Measurements from ENCODE around the gene MDM4.
"Not testable (repeated sequence)": the region's sequence is repeated elsewhere in the genome, so short reads cannot be mapped to it uniquely, and the experiment has no call there.

MDM4 gene

GRCh38 chr1:204478172-204478899 is 37.9 kb upstream of the MDM4 start:
- no peak for TF ChIP-seq CTCF (IDR thresholded peaks at IDR 0.05; ENCODE audit: control insufficient read depth, insufficient read depth, low read depth, low read length, missing control alignments)
- DNase-seq (ENCODE audit: low read depth) = no peak

GRCh38 chr1:204478921-204479320 is 37.3 kb upstream of the MDM4 start:
- no peak for DNase-seq (ENCODE audit: low read depth)
- H3K4me3 ChIP-seq (ENCODE audit: control insufficient read depth, low read depth, low read length) = no peak overlapping the region
- TF ChIP-seq CTCF (IDR thresholded peaks at IDR 0.05; ENCODE audit: control insufficient read depth, insufficient read depth, low read depth, low read length, missing control alignments) = no peak

More at GRCh38 chr1:204478172-204478899, 37.9 kb upstream of the MDM4 start:
- no peak overlapping the region for H3K4me3 ChIP-seq (ENCODE audit: control insufficient read depth, low read depth, low read length)

GRCh38 chr1:204479387-204480136 is 36.6 kb upstream of the MDM4 start:
- no peak overlapping the region for H3K4me3 ChIP-seq (ENCODE audit: control insufficient read depth, low read depth, low read length)
- no peak for TF ChIP-seq CTCF (IDR thresholded peaks at IDR 0.05; ENCODE audit: control insufficient read depth, insufficient read depth, low read depth, low read length, missing control alignments)
- no peak for DNase-seq (ENCODE audit: low read depth)

GRCh38 chr1:204480515-204480914 is 35.7 kb upstream of the MDM4 start:
- TF ChIP-seq CTCF (IDR thresholded peaks at IDR 0.05; ENCODE audit: control insufficient read depth, insufficient read depth, low read depth, low read length, missing control alignments) = no peak
- no peak for DNase-seq (ENCODE audit: low read depth)
- no peak overlapping the region for H3K4me3 ChIP-seq (ENCODE audit: control insufficient read depth, low read depth, low read length)

GRCh38 chr1:204483791-204484190 is 32.4 kb upstream of the MDM4 start:
- no peak for DNase-seq (ENCODE audit: low read depth)
- TF ChIP-seq CTCF (IDR thresholded peaks at IDR 0.05; ENCODE audit: control insufficient read depth, insufficient read depth, low read depth, low read length, missing control alignments) = no peak
- H3K4me3 ChIP-seq (ENCODE audit: control insufficient read depth, low read depth, low read length) = no peak overlapping the region

- not testable (repeated sequence) for H3K4me3 ChIP-seq (ENCODE audit: control insufficient read depth, low read depth, low read length); DNase-seq (ENCODE audit: low read depth)
Observed at GRCh38 chr1:204486513-204487255, 29.5 kb upstream of the MDM4 start.

GRCh38 chr1:204487256-204487615 is 29.0 kb upstream of the MDM4 start:
- TF ChIP-seq CTCF (IDR thresholded peaks at IDR 0.05; ENCODE audit: control insufficient read depth, insufficient read depth, low read depth, low read length, missing control alignments) = no peak
- no peak overlapping the region for H3K4me3 ChIP-seq (ENCODE audit: control insufficient read depth, low read depth, low read length)
- no peak for DNase-seq (ENCODE audit: low read depth)
